Peyer's patch (tissue), 4 donors: ENCODE measurements around the gene FNDC3B. TPM values are rescaled to one million over a fixed set of nuclear protein-coding genes. Genes with fewer than 3 reads are reported as not detected.

ENCODE experiments used
- DNase-seq, 3 donors: peaks; one replicate each; pipeline ENCODE4 v3.0.0-alpha.2; 2017 to 2019
- H3K27ac ChIP-seq, 4 donors: fragments of 200-600 bp; sonication (generic); one replicate each; pipeline ENCODE4 v1.5.1; 2016 to 2019
- H3K27me3 ChIP-seq, 2 donors: fragments of 200-600 bp; sonication (generic); one replicate each; pipeline ENCODE4 v1.5.1; 2019
- H3K36me3 ChIP-seq, 3 donors: fragments of 200-600 bp; sonication (generic); one replicate each; pipeline ENCODE4 v1.5.1; 2016 to 2019
- H3K4me1 ChIP-seq, 4 donors: fragments of 200-600 bp; sonication (generic); one replicate each; pipeline ENCODE4 v1.5.1; 2016 to 2019
- H3K4me3 ChIP-seq, 4 donors: fragments of 200-600 bp; sonication (generic); 1 replicate in 3 of 4; 2 replicates in 1 of 4; pipeline ENCODE4 v1.5.1; 2016 to 2019; ENCODE audit warnings: mild to moderate bottlenecking in 1 of 4
- H3K9me3 ChIP-seq, 4 donors: fragments of 200-600 bp; sonication (generic); one replicate each; pipeline ENCODE4 v1.5.1; 2016 to 2019; ENCODE audit warnings: mild to moderate bottlenecking in 1 of 4
- CTCF ChIP-seq, 6 experiments: fragments of 450-650 bp in 4 of 6; fragments of 200-600 bp in 2 of 6; sonication (generic) in 1 of 6; IDR thresholded peaks; one replicate each; pipeline ENCODE4 v1.5.1; 2017 to 2019; ENCODE audit warnings: antibody characterized with exemption in 6 of 6, mild to moderate bottlenecking in 3 of 6, moderate library complexity in 1 of 6
- POLR2A ChIP-seq, 2 donors: fragments of 450-650 bp; IDR thresholded peaks; one replicate each; pipeline ENCODE4 v1.5.1; 2017; ENCODE audit warnings: antibody characterized with exemption in 2 of 2, mild to moderate bottlenecking in 2 of 2, moderate library complexity in 2 of 2
- total RNA-seq, 4 donors: library from RNA; depleted of rRNA; stranded (reverse); fragments of >200 nt; gene quantifications; one replicate each; pipeline ENCODE4 v1.1.0, GENCODE V29; 2016

Gene FNDC3B
- total RNA-seq, 4 donors from 2014 or later: 28.7 to 74.3 (median 54.6) TPM

GRCh38 chr3:172334671-172335207 is 295.4 kb downstream of the FNDC3B start:
- no peak for DNase-seq
- Histone ChIP-seq H3K27me3 (no peaks in the 10 kb centered on the region), H3K9me3 (no peaks in the 10 kb centered on the region), H3K27ac (no peak overlapping the region), H3K36me3 (peaks cover 0 to 56% (median 0%) of the 10 kb centered on the region in 3 donors), H3K4me1 (no peaks in the 10 kb centered on the region), H3K4me3 (no peak overlapping the region)
- TF ChIP-seq POLR2A (IDR thresholded peaks at IDR 0.05) (no peak), CTCF (IDR thresholded peaks at IDR 0.05) (no peak)

- no peak for DNase-seq
- TF ChIP-seq POLR2A (IDR thresholded peaks at IDR 0.05) (no peak), CTCF (IDR thresholded peaks at IDR 0.05) (no peak)
- Histone ChIP-seq H3K27ac (no peak overlapping the region), H3K4me1 (no peaks in the 10 kb centered on the region), H3K36me3 (peaks cover 0 to 73% (median 0%) of the 10 kb centered on the region in 3 donors), H3K4me3 (no peak overlapping the region), H3K27me3 (no peaks in the 10 kb centered on the region), H3K9me3 (no peaks in the 10 kb centered on the region)
Observed at GRCh38 chr3:172339892-172340291, 300.5 kb downstream of the FNDC3B start.

- Histone ChIP-seq H3K4me1 (no peaks in the 10 kb centered on the region), H3K36me3 (peaks cover 0 to 80% (median 0%) of the 10 kb centered on the region in 3 donors), H3K9me3 (no peaks in the 10 kb centered on the region), H3K27me3 (no peaks in the 10 kb centered on the region), H3K4me3 (no peak overlapping the region), H3K27ac (no peak overlapping the region)
- TF ChIP-seq POLR2A (IDR thresholded peaks at IDR 0.05): no peak
- DNase-seq: no peak
Observed at GRCh38 chr3:172340583-172340982, 301.2 kb downstream of the FNDC3B start.

GRCh38 chr3:172341482-172342059 is 302.2 kb downstream of the FNDC3B start:
- H3K27ac ChIP-seq: no peak overlapping the region
- DNase-seq: no peak

GRCh38 chr3:172342097-172342659 is 302.8 kb downstream of the FNDC3B start:
- no peak for TF ChIP-seq CTCF (IDR thresholded peaks at IDR 0.05)
- TF ChIP-seq POLR2A (IDR thresholded peaks at IDR 0.05): no peak
- H3K27ac ChIP-seq: no peak overlapping the region

More at GRCh38 chr3:172341482-172342059, 302.2 kb downstream of the FNDC3B start:
- Histone ChIP-seq H3K36me3 (peaks cover 0 to 82% (median 0%) of the 10 kb centered on the region in 3 donors), H3K4me1 (no peaks in the 10 kb centered on the region), H3K4me3 (no peak overlapping the region), H3K27me3 (no peaks in the 10 kb centered on the region), H3K9me3 (no peaks in the 10 kb centered on the region)
- peak in 5 of 6 experiments; percentile 44 to 81 (median 77) for TF ChIP-seq CTCF (IDR thresholded peaks at IDR 0.05)
- TF ChIP-seq POLR2A (IDR thresholded peaks at IDR 0.05): no peak

GRCh38 chr3:172343117-172343516 is 303.7 kb downstream of the FNDC3B start:
- H3K27ac ChIP-seq: no peak overlapping the region
- no peak for DNase-seq
- H3K27me3 ChIP-seq: no peaks in the 10 kb centered on the region
- H3K9me3 ChIP-seq: no peaks in the 10 kb centered on the region
- H3K36me3 ChIP-seq: peaks cover 0 to 81% (median 0%) of the 10 kb centered on the region in 3 donors
- H3K4me3 ChIP-seq: no peak overlapping the region
- TF ChIP-seq CTCF (IDR thresholded peaks at IDR 0.05) (no peak), POLR2A (IDR thresholded peaks at IDR 0.05) (no peak)
- H3K4me1 ChIP-seq: no peaks in the 10 kb centered on the region

More at GRCh38 chr3:172342097-172342659, 302.8 kb downstream of the FNDC3B start:
- H3K27me3 ChIP-seq: no peaks in the 10 kb centered on the region
- no peak for DNase-seq
- H3K9me3 ChIP-seq: no peaks in the 10 kb centered on the region
- no peaks in the 10 kb centered on the region for H3K4me1 ChIP-seq
- H3K4me3 ChIP-seq: no peak overlapping the region
- peaks cover 0 to 83% (median 0%) of the 10 kb centered on the region in 3 donors for H3K36me3 ChIP-seq
